IPS DF 19.7 (cell line): Measurements from ENCODE around the gene PHF23.

Experiments
- DNase-seq: peaks from one replicate; pipeline ENCODE4 v3.0.0-alpha.2; 2013; ENCODE audit warnings: low read depth, low spot score

The PHF23 gene

DNA sequence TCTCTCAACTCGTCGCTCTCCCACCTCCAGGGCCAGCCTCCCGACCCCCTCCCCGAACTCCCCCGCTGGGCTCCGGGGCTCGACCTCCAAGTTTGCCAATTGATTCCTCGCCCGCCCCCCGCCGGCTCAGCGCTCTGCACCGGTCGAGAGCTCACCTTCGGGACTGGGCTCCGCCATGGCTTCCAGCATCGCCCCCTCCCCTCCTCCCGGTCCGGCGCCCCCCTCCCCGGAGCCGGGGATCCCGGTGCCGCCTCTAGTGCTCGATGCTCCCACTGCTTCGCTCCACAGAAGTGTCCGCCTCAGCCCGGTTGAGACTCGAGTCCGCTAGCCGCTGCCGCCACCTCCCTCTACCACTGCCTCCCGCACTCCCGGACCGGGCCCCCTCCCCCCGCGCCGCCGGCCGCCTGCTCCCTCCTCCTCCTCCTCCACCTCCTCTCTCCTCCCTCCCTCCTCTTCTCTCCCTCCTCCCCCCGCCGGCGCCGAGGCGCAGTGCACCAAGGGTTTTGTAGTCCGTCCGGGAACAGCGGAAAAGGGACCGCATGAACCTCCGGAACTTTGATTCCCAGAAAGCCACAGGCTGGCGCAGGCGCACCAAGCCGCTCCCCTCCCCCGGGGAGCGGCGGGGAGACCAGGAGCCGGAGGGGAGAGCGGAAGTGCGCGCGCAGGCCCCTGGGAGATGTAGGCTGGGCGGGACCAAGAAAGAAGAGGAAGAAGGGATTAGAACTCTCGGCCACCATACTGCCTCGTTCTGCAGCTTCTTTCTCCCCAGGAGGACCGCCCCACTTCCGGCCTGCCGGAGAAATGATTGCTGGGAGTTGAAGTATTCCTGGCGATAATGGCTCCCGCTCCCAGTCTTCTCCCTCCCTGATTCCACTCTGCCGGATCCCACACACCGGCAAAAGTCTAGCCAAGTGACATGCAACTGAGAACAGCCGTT, at the start of gene PHF23:
TSS of gene PHF23 (minus strand) at position 367 of the 937 bp plus-strand sequence. CDS start at position 189, 178 bp downstream.
- DNase-seq: peak; percentile 98

DNA sequence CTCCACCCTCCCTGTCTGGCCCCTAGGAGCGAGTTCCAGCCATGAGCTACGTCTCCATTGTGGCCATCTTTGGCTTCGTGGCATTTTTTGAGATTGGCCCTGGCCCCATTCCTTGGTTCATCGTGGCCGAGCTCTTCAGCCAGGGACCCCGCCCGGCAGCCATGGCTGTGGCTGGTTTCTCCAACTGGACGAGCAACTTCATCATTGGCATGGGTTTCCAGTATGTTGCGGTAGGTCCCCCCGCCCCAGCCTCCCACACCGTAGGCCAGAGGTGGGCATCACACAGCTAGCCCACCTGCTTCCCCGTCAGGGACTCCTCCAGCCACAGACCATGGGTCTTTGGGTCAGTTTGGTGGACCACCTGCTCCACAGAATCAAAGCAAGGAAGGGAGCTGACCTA, 46.4 kb upstream of the PHF23 start:
- DNase-seq: no peak

DNA sequence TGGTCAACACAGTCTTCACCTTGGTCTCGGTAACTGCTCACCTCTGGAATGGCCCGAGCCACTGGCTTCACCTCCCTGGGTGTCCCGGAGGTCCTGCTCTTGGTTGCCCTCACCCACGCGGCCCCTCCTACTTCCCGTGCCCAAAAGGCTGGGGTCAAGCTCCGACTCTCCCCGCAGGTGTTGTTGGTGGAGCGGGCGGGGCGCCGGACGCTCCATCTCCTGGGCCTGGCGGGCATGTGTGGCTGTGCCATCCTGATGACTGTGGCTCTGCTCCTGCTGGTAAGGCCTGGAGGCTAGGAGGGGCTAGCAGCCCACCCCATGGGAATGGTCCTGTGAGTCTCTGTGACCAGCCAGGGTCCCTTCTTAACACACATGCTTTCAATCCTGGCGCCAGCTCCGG, 45.7 kb upstream of the PHF23 start:
- no peak for DNase-seq

DNA sequence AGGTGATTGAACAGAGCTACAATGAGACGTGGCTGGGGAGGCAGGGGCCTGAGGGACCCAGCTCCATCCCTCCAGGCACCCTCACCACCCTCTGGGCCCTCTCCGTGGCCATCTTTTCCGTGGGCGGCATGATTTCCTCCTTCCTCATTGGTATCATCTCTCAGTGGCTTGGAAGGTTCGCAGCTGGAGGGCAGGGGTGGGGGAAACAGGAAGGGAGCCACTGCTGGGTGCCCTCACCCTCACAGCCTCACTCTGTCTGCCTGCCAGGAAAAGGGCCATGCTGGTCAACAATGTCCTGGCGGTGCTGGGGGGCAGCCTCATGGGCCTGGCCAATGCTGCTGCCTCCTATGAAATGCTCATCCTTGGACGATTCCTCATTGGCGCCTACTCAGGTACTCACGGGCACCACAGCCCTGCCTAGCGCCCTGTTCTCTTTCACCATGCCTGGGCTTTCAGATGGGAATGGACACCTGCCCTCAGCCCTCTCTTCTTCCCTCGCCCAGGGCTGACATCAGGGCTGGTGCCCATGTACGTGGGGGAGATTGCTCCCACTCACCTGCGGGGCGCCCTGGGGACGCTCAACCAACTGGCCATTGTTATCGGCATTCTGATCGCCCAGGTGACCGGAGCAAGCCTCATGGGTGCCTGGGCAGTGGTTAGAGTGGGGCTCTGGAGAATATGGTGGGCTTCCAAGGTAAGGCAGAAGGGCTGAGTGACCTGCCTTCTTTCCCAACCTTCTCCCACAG, 44.4 kb upstream of the PHF23 start:
- no peak for DNase-seq

GRCh38 chr17:7282752-7283321, 43.6 kb upstream of the PHF23 start:
- DNase-seq: no peak

- DNase-seq: no peak
Observed at GRCh38 chr17:7281953-7282751, 42.9 kb upstream of the PHF23 start.

DNA sequence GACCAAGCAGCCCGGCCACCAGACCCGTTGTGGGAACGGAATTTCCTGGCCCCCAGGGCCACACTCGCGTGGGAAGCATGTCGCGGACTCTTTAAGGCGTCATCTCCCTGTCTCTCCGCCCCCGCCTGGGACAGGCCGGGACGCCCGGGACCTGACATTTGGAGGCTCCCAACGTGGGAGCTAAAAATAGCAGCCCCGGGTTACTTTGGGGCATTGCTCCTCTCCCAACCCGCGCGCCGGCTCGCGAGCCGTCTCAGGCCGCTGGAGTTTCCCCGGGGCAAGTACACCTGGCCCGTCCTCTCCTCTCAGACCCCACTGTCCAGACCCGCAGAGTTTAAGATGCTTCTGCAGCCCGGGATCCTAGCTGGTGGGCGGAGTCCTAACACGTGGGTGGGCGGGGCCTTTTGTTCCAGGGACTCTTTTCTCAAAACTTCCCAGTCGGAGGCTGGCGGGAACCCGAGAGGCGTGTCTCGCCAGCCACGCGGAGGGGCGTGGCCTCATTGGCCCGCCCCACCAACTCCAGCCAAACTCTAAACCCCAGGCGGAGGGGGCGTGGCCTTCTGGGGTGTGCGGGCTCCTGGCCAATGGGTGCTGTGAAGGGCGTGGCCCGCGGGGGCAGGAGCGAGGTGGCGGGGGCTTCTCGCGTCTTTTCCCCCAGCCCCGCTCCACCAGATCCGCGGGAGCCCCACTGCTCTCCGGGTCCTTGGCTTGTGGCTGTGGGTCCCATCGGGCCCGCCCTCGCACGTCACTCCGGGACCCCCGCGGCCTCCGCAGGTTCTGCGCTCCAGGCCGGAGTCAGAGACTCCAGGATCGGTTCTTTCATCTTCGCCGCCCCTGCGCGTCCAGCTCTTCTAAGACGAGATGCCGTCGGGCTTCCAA, 42.1 kb upstream of the PHF23 start, which contains the start of gene SLC2A4:
TSS of gene SLC2A4 (plus strand) at position 645 of the 879 bp plus-strand sequence. CDS start at position 862, 217 bp downstream.
- DNase-seq: peak; percentile 79

GRCh38 chr17:7280519-7281073, 41.3 kb upstream of the PHF23 start:
- peak; percentile 92 for DNase-seq

GRCh38 chr17:7279448-7279847, 40.2 kb upstream of the PHF23 start:
- no peak for DNase-seq

GRCh38 chr17:7266784-7267183, 27.5 kb upstream of the PHF23 start:
- DNase-seq: no peak

GRCh38 chr17:7263801-7264078, 24.5 kb upstream of the PHF23 start:
- no peak for DNase-seq

GRCh38 chr17:7262935-7263800, 23.9 kb upstream of the PHF23 start:
- DNase-seq: no peak

- DNase-seq: no peak
Observed at GRCh38 chr17:7262192-7262934, 23.1 kb upstream of the PHF23 start, which contains the start of gene CLDN7. Gene CLDN7 (minus strand): TSS chr17:7262478. CDS start chr17:7262043, 435 bp downstream.

- no peak for DNase-seq
Observed at GRCh38 chr17:7261379-7262191, 22.3 kb upstream of the PHF23 start.

GRCh38 chr17:7260651-7261378, 21.6 kb upstream of the PHF23 start:
- DNase-seq: no peak

DNA sequence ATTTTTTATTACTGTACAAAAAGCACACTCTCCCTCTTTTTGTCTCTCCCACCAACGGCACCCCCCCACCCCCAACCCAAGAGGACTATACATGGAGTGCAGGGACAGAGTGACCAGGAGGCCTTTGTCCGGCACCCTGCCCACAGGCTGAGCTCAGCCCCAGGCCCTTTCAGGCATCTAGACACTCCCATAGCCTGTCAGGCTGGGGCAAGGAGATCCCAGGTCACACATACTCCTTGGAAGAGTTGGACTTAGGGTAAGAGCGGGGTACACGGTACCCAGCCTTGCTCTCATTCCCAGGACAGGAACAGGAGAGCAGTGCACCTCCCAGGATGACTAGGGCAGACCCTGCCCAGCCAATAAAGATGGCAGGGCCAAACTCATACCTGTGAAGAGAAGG, 20.9 kb upstream of the PHF23 start:
- DNase-seq: no peak

- no peak for DNase-seq
Observed at GRCh38 chr17:7259555-7259889, 20.3 kb upstream of the PHF23 start.
